Testis (tissue), 3 donors: ENCODE data around the gene ZNF790. TPM values are rescaled to one million over a fixed set of nuclear protein-coding genes. Genes with fewer than 3 reads are reported as not detected.

Experiments
- DNase-seq: peaks from one replicate; pipeline ENCODE4 v3.0.0-alpha.2; 2019
- H3K27ac ChIP-seq, 2 donors: fragments of 200-600 bp; sonication (generic); one replicate each; pipeline ENCODE4 v1.5.1; 2019
- H3K27me3 ChIP-seq: fragments of 200-600 bp; sonication (generic); one replicate; pipeline ENCODE4 v1.5.1; 2019
- H3K36me3 ChIP-seq: fragments of 200-600 bp; sonication (generic); one replicate; pipeline ENCODE4 v1.5.1; 2017; ENCODE audit warnings: low read depth; ENCODE audit errors: missing control alignments
- H3K4me1 ChIP-seq: fragments of 200-600 bp; sonication (generic); one replicate; pipeline ENCODE4 v1.5.1; 2019
- H3K4me3 ChIP-seq, 2 donors: fragments of 200-600 bp; sonication (generic); one replicate each; pipeline ENCODE4 v1.5.1; 2017 to 2019
- H3K9me3 ChIP-seq: fragments of 200-600 bp; sonication (generic); one replicate; pipeline ENCODE4 v1.5.1; 2017
- POLR2A ChIP-seq: fragments of 450-650 bp; IDR thresholded peaks from one replicate; pipeline ENCODE4 v1.6.1; 2017; ENCODE audit warnings: antibody characterized with exemption, mild to moderate bottlenecking, moderate library complexity
- WGBS, 2 donors: methylation state at CpG; one replicate each; pipeline ENCODE4 v1.1.5; 2018; 5-methylcytosine and 5-hydroxymethylcytosine counted together
- intact Hi-C: fragments of 100-400 bp; cut with DNase I; formaldehyde crosslinking; loops from one replicate; pipeline ENCODE4 v1.15.1; 2023; ENCODE audit warnings: low total_unique reads
- polyA plus RNA-seq: library from polyadenylated mRNA; stranded (reverse); fragments of 350-450 nt; fragmentation: Illumina TruSeq; extraction: RNeasy Lipid Tissue Mini Kit (QIAGEN cat#74804); gene quantifications from one replicate; pipeline ENCODE4 v1.2.3, GENCODE V29; 2014; ENCODE audit warnings: low read depth, low replicate concordance; ENCODE audit not compliant: insufficient read depth
- total RNA-seq, 2 donors: library from RNA; depleted of rRNA; stranded (reverse); fragments of >200 nt; gene quantifications; one replicate each; pipeline ENCODE4 v1.2.3, GENCODE V29; 2016
- TF ChIP-seq, protein P1 (sequence below), 3 experiments: fragments of 450-650 bp in 2 of 3; fragments of 200-600 bp in 1 of 3; sonication (generic) in 1 of 3; IDR thresholded peaks; one replicate each; pipeline ENCODE4 v1.5.1; 2016 to 2019; ENCODE audit warnings: antibody characterized with exemption in 3 of 3, mild to moderate bottlenecking in 2 of 3, moderate library complexity in 1 of 3

ZNF790 gene
- total and polyA plus RNA-seq, 3 donors from 2014 or later = 7.4 to 16.9 (median 9.3) TPM

DNA sequence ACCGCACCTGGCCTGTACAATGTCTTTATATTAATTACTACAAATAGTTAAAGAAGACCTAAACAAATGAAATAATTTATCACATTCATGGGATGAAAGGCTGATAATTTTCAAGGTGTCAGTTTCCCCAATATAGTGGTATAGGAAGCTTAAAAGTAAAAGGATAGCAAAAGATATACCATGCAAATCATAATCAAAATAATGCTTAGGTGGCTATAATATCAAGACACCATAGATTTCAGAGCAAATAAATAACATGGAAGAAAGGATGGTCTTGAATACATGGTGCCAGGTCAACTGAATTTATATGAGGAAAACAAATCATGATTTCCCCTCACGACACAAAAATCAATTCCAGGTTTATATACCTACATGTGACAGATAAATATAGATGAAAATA, 4.8 kb downstream of the ZNF790 start:
- no peak for DNase-seq
- 90 to 93% methylated on average over 2 of the region's 2 CpGs for WGBS, 2 donors
- TF ChIP-seq, protein P1, sequence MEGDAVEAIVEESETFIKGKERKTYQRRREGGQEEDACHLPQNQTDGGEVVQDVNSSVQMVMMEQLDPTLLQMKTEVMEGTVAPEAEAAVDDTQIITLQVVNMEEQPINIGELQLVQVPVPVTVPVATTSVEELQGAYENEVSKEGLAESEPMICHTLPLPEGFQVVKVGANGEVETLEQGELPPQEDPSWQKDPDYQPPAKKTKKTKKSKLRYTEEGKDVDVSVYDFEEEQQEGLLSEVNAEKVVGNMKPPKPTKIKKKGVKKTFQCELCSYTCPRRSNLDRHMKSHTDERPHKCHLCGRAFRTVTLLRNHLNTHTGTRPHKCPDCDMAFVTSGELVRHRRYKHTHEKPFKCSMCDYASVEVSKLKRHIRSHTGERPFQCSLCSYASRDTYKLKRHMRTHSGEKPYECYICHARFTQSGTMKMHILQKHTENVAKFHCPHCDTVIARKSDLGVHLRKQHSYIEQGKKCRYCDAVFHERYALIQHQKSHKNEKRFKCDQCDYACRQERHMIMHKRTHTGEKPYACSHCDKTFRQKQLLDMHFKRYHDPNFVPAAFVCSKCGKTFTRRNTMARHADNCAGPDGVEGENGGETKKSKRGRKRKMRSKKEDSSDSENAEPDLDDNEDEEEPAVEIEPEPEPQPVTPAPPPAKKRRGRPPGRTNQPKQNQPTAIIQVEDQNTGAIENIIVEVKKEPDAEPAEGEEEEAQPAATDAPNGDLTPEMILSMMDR (IDR thresholded peaks at IDR 0.05) = no peak
- no peak for TF ChIP-seq POLR2A
- H3K9me3 ChIP-seq = no peaks in the 10 kb centered on the region
- no peaks in the 10 kb centered on the region for H3K4me1 ChIP-seq
- no peak overlapping the region for H3K27ac ChIP-seq
- no peaks in the 10 kb centered on the region for H3K27me3 ChIP-seq
- H3K36me3 ChIP-seq = no peaks in the 10 kb centered on the region
- intact Hi-C loops = no loop called here
- no peak overlapping the region for H3K4me3 ChIP-seq

GRCh38 chr19:36821758-36822157, 16.4 kb downstream of the ZNF790 start:
- no peak overlapping the region for H3K4me3 ChIP-seq
- H3K9me3 ChIP-seq = peaks cover 3% of the 10 kb centered on the region
- H3K27me3 ChIP-seq = no peaks in the 10 kb centered on the region
- TF ChIP-seq, protein P1 (IDR thresholded peaks at IDR 0.05) = no peak
- no peak for TF ChIP-seq POLR2A
- 96 to 98% methylated on average over 5 of the region's 5 CpGs for WGBS, 2 donors
- no peaks in the 10 kb centered on the region for H3K4me1 ChIP-seq
- DNase-seq = no peak
- intact Hi-C loops = no loop called here
- no peak overlapping the region for H3K27ac ChIP-seq
- no peaks in the 10 kb centered on the region for H3K36me3 ChIP-seq

GRCh38 chr19:36819130-36819630, 19.0 kb downstream of the ZNF790 start:
- no peak for DNase-seq
- Histone ChIP-seq H3K4me3 (no peak overlapping the region), H3K9me3 (peaks cover 3% of the 10 kb centered on the region), H3K4me1 (no peaks in the 10 kb centered on the region), H3K27me3 (no peaks in the 10 kb centered on the region), H3K36me3 (no peaks in the 10 kb centered on the region), H3K27ac (no peak overlapping the region)
- TF ChIP-seq, protein P1 (IDR thresholded peaks at IDR 0.05) = no peak
- no peak for TF ChIP-seq POLR2A
- intact Hi-C loops = no loop called here
- WGBS, 2 donors = 96% methylated on average over 7 of the region's 7 CpGs

DNA sequence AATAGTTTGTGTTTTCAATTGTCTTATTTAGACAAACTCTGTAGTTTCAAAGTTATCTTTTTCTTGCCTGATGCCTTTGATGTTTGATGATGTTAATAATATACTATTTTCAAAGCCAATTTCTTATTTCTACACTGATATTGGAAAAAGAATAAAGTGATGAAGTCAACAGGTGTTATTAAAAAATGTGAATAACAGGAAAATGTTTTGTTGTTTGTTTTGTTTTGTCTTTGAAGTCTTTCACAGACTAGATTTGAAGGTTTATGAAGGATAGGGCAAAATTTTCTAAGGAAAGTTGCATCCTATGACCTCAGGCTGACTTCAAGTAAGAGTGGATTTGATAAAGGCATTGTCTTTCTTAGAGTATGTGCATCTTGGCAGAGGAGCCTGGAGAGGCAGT, 31.2 kb downstream of the ZNF790 start:
- no peak overlapping the region for H3K4me3 ChIP-seq
- no peaks in the 10 kb centered on the region for H3K9me3 ChIP-seq
- TF ChIP-seq, protein P1 (IDR thresholded peaks at IDR 0.05) = no peak
- no peak for TF ChIP-seq POLR2A
- H3K27me3 ChIP-seq = no peaks in the 10 kb centered on the region
- H3K36me3 ChIP-seq = no peaks in the 10 kb centered on the region
- DNase-seq = no peak
- intact Hi-C loops = no loop called here
- no peaks in the 10 kb centered on the region for H3K4me1 ChIP-seq
- H3K27ac ChIP-seq = no peak overlapping the region

DNA sequence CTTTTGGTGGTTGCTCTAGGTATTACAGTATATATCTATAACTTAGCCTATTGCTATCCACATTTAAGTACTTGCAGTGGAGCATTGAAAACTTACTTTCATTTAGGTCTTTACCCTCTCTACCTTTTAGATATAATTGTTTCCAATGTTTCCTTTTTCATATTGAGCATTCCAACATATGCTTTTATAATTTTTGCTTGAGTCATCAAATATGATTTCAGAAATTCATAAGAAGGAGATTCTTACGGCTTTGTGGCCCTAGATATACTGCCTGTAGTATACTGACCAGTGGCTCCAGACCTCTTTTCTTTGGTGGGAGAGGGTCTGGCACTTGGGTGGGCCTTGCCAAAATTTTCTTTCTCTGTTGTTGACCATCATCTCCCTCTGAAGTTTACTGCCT, 32.8 kb downstream of the ZNF790 start:
- intact Hi-C loops = no loop called here
- DNase-seq = no peak
- Histone ChIP-seq H3K4me3 (no peak overlapping the region), H3K27ac (no peak overlapping the region), H3K27me3 (no peaks in the 10 kb centered on the region), H3K9me3 (no peaks in the 10 kb centered on the region), H3K36me3 (no peaks in the 10 kb centered on the region), H3K4me1 (no peaks in the 10 kb centered on the region)
- WGBS, 2 donors = 85 to 97% methylated on average over 1 of the region's 1 CpG
- TF ChIP-seq POLR2A = no peak
- TF ChIP-seq, protein P1 (IDR thresholded peaks at IDR 0.05) = no peak
